ENCODE results near the gene IFIT3.

The IFIT3 gene

DNA sequence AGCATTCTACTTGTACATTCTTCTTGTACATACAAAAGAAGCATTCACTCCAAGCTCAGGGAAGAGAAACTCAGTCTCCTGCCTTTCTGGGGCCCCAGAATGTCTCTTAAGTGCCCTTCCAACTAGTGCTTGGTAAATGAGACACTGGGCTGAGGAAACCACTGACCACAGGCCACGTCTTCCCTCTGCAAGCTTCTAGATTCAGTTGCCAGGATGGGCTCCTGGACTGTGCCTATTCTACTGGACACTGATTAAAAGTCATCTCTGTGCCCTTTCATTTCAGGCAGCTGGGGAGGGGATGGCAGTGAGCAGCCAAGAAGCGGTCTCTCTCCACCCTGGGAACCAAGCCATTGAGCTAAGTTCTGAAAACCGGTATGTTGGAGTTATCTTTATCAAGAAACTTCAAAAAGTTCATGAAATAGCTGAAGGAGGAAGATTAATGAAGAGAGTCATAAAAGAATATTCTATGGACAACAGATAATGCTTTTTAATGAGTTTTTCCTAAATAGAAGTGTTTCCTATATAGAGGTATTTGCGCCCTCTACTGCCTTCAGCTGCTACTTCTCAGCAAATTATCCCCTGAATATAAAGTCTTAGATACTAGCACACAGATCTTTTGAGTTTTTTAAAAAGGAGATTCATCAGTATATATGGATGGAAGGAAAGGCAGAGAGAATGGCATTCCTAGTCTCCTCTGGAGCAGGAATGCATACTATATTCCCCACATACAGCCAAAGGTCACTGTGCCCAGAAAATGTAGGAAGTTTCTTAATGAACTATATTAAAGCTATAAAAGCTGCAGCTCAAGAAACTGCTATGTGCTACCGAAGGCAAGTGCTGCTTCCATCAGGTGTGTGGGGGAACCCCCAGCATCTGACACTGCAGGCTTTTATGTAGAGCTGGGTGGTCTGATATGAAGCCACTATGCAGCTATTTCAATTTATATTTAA is 41.6 kb downstream of the IFIT3 start:
- Histone ChIP-seq H3K9me3 (ENCODE audit: control insufficient read depth, low read length) (no peaks in the 10 kb centered on the region), H3K79me2 (no peaks in the 10 kb centered on the region), H3K27me3 (ENCODE audit: control insufficient read depth, insufficient read depth, low read length) (no peaks in the 10 kb centered on the region), H3K4me2 (ENCODE audit: low read length) (no peak overlapping the region), H3K36me3 (ENCODE audit: control insufficient read depth, insufficient read depth, low read length) (no peaks in the 10 kb centered on the region), H3K4me3 (ENCODE audit: low read depth, low read length) (no peak overlapping the region), H2AFZ (peak overlapping the region; percentile 28), H3K27ac (no peak overlapping the region), H3K4me1 (peaks cover 16% of the 10 kb centered on the region), H3K9ac (no peak overlapping the region)
- TF ChIP-seq, protein P1, sequence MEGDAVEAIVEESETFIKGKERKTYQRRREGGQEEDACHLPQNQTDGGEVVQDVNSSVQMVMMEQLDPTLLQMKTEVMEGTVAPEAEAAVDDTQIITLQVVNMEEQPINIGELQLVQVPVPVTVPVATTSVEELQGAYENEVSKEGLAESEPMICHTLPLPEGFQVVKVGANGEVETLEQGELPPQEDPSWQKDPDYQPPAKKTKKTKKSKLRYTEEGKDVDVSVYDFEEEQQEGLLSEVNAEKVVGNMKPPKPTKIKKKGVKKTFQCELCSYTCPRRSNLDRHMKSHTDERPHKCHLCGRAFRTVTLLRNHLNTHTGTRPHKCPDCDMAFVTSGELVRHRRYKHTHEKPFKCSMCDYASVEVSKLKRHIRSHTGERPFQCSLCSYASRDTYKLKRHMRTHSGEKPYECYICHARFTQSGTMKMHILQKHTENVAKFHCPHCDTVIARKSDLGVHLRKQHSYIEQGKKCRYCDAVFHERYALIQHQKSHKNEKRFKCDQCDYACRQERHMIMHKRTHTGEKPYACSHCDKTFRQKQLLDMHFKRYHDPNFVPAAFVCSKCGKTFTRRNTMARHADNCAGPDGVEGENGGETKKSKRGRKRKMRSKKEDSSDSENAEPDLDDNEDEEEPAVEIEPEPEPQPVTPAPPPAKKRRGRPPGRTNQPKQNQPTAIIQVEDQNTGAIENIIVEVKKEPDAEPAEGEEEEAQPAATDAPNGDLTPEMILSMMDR (IDR thresholded peaks at IDR 0.05) = peak; percentile 54

- no peaks in the 10 kb centered on the region for H3K27me3 ChIP-seq (ENCODE audit: control insufficient read depth, insufficient read depth, low read length)
- no peak overlapping the region for H3K4me3 ChIP-seq (ENCODE audit: low read depth, low read length)
- H3K9me3 ChIP-seq (ENCODE audit: control insufficient read depth, low read length) = no peaks in the 10 kb centered on the region
- no peaks in the 10 kb centered on the region for H3K36me3 ChIP-seq (ENCODE audit: control insufficient read depth, insufficient read depth, low read length)
- H3K9ac ChIP-seq = no peak overlapping the region
- H2AFZ ChIP-seq = no peak overlapping the region
- H3K4me2 ChIP-seq (ENCODE audit: low read length) = no peak overlapping the region
- H3K4me1 ChIP-seq = peaks cover 23% of the 10 kb centered on the region
- TF ChIP-seq, protein P1 (IDR thresholded peaks at IDR 0.05) = no peak
- no peaks in the 10 kb centered on the region for H3K79me2 ChIP-seq
- H3K27ac ChIP-seq = no peak overlapping the region
These were observed 43.3 kb downstream of the IFIT3 start for GRCh38 chr10:89371079-89371478.

- H3K9me3 ChIP-seq (ENCODE audit: control insufficient read depth, low read length) = no peaks in the 10 kb centered on the region
- H3K27ac ChIP-seq = no peak overlapping the region
- H3K4me1 ChIP-seq = peaks cover 23% of the 10 kb centered on the region
- H3K27me3 ChIP-seq (ENCODE audit: control insufficient read depth, insufficient read depth, low read length) = no peaks in the 10 kb centered on the region
- no peaks in the 10 kb centered on the region for H3K36me3 ChIP-seq (ENCODE audit: control insufficient read depth, insufficient read depth, low read length)
- H3K79me2 ChIP-seq = no peaks in the 10 kb centered on the region
- TF ChIP-seq, protein P1 (IDR thresholded peaks at IDR 0.05) = no peak
- H3K4me2 ChIP-seq (ENCODE audit: low read length) = no peak overlapping the region
- H3K9ac ChIP-seq = no peak overlapping the region
- H3K4me3 ChIP-seq (ENCODE audit: low read depth, low read length) = no peak overlapping the region
- H2AFZ ChIP-seq = no peak overlapping the region
These were observed 44.2 kb downstream of the IFIT3 start for GRCh38 chr10:89371987-89372386.

- no peak overlapping the region for H3K4me3 ChIP-seq (ENCODE audit: low read depth, low read length)
- TF ChIP-seq, protein P1 (IDR thresholded peaks at IDR 0.05) = no peak
These were observed 46.3 kb downstream of the IFIT3 start for GRCh38 chr10:89373916-89374711.

More at GRCh38 chr10:89373916-89374711, 46.3 kb downstream of the IFIT3 start:
- H3K27ac ChIP-seq = peak overlapping the region; percentile 73
- H2AFZ ChIP-seq = peak overlapping the region; percentile 58
- H3K27me3 ChIP-seq (ENCODE audit: control insufficient read depth, insufficient read depth, low read length) = no peaks in the 10 kb centered on the region
- H3K9ac ChIP-seq = no peak overlapping the region
- peaks cover 18% of the 10 kb centered on the region for H3K4me1 ChIP-seq
- no peaks in the 10 kb centered on the region for H3K9me3 ChIP-seq (ENCODE audit: control insufficient read depth, low read length)
- no peaks in the 10 kb centered on the region for H3K36me3 ChIP-seq (ENCODE audit: control insufficient read depth, insufficient read depth, low read length)
- H3K4me2 ChIP-seq (ENCODE audit: low read length) = peak overlapping the region; percentile 55
- no peaks in the 10 kb centered on the region for H3K79me2 ChIP-seq
